WTC11 (cell line): ENCODE data around the gene RSRP1. TPM values are rescaled to one million over a fixed set of nuclear protein-coding genes. Genes with fewer than 3 reads are reported as not detected.

Source experiments
- ATAC-seq: fragments of 200-7000 bp; cut with Tn5 transposase; 2 replicates; pipeline ENCODE4 v1.10.0; 2021; ENCODE audit warnings: mild to moderate bottlenecking, moderate library complexity
- CTCF ChIA-PET: fragments of 300-600 bp; sonication (Branson Sonifier 250); formaldehyde crosslinking; loops from one replicate; lab custom pipeline; 2021; ENCODE audit warnings: antibody characterized with exemption; lab: Charles Lee
- POLR2A ChIA-PET: fragments of 350-600 bp; sonication (Branson Sonifier 250); formaldehyde crosslinking; loops from one replicate; lab custom pipeline; 2021; ENCODE audit warnings: antibody characterized with exemption; lab: Charles Lee
- DNase-seq: peaks from one replicate; pipeline ENCODE4 v3.0.0; 2021; ENCODE audit warnings: low spot score
- H3K27ac Mint-ChIP-seq: 2 replicates; pipeline ENCODE4 v1.8.0; 2021; ENCODE audit warnings: mixed read lengths
- H3K27me3 Mint-ChIP-seq: 2 replicates; pipeline ENCODE4 v1.8.0; 2021; ENCODE audit warnings: low read depth, mild to moderate bottlenecking, moderate library complexity, mixed read lengths
- H3K36me3 Mint-ChIP-seq: 2 replicates; pipeline ENCODE4 v1.8.0; 2021; ENCODE audit warnings: mixed read lengths
- H3K4me1 Mint-ChIP-seq: 2 replicates; pipeline ENCODE4 v1.8.0; 2022; ENCODE audit warnings: mixed read lengths
- H3K4me3 Mint-ChIP-seq: 2 replicates; pipeline ENCODE4 v1.8.0; 2021; ENCODE audit warnings: mild to moderate bottlenecking, moderate library complexity, mixed read lengths
- H3K9me3 Mint-ChIP-seq: 2 replicates; pipeline ENCODE4 v1.8.0; 2021; ENCODE audit warnings: mixed read lengths
- AR ChIP-seq: fragments of 250-450 bp; sonication (Bioruptor Pico); IDR thresholded peaks from 2 replicates; pipeline ENCODE4 v1.9.0; 2021; ENCODE audit warnings: mild to moderate bottlenecking
- ARID4B ChIP-seq: sonication (generic); formaldehyde crosslinking; IDR thresholded peaks from 2 replicates; pipeline ENCODE4 v1.8.0; 2023; ENCODE audit warnings: missing genetic modification reagents, mild to moderate bottlenecking, borderline replicate concordance
- ATF2 ChIP-seq: sonication (generic); formaldehyde crosslinking; IDR thresholded peaks from 2 replicates; pipeline ENCODE4 v1.8.1; 2022; ENCODE audit warnings: low read depth, missing genetic modification reagents, borderline replicate concordance
- ATF3 ChIP-seq: sonication (generic); formaldehyde crosslinking; conservative IDR thresholded peaks from 2 replicates; pipeline ENCODE4 v1.8.1; 2022; ENCODE audit warnings: mild to moderate bottlenecking, missing genetic modification reagents
- CREB1 ChIP-seq: sonication (generic); formaldehyde crosslinking; IDR thresholded peaks from 2 replicates; pipeline ENCODE4 v1.8.0; 2023; ENCODE audit warnings: mild to moderate bottlenecking, missing genetic modification reagents
- ETV6 ChIP-seq: sonication (generic); formaldehyde crosslinking; IDR thresholded peaks from 2 replicates; pipeline ENCODE4 v1.8.1; 2022; ENCODE audit warnings: mild to moderate bottlenecking, missing genetic modification reagents
- FOXP1 ChIP-seq: sonication (generic); formaldehyde crosslinking; IDR thresholded peaks from 2 replicates; pipeline ENCODE4 v1.8.0; 2022; ENCODE audit warnings: missing genetic modification reagents, mild to moderate bottlenecking, moderate library complexity, borderline replicate concordance
- GRHL2 ChIP-seq: fragments of 250-450 bp; sonication (Bioruptor Pico); IDR thresholded peaks from 2 replicates; pipeline ENCODE4 v1.8.0; 2022; ENCODE audit warnings: mild to moderate bottlenecking, moderate library complexity; ENCODE audit not compliant: insufficient replicate concordance, severe bottlenecking
- GTF2I ChIP-seq: fragments of 250-450 bp; sonication (Bioruptor Pico); conservative IDR thresholded peaks from 2 replicates; pipeline ENCODE4 v1.4.0; 2021; ENCODE audit warnings: mild to moderate bottlenecking
- HMGA2 ChIP-seq: fragments of 250-450 bp; sonication (Bioruptor Pico); IDR thresholded peaks from 2 replicates; pipeline ENCODE4 v1.4.0; 2021; ENCODE audit warnings: mild to moderate bottlenecking, moderate library complexity
- MYBL2 ChIP-seq: sonication (generic); formaldehyde crosslinking; IDR thresholded peaks from 2 replicates; pipeline ENCODE4 v1.8.1; 2023; ENCODE audit warnings: mild to moderate bottlenecking, moderate library complexity, missing genetic modification reagents
- NFE2L1 ChIP-seq: sonication (generic); formaldehyde crosslinking; IDR thresholded peaks from 2 replicates; pipeline ENCODE4 v1.8.1; 2023; ENCODE audit warnings: missing genetic modification reagents
- SMAD3 ChIP-seq: sonication (generic); formaldehyde crosslinking; IDR thresholded peaks from 2 replicates; pipeline ENCODE4 v1.8.0; 2022; ENCODE audit warnings: missing genetic modification reagents, mild to moderate bottlenecking, borderline replicate concordance
- SP1 ChIP-seq: sonication (generic); formaldehyde crosslinking; conservative IDR thresholded peaks from 2 replicates; pipeline ENCODE4 v1.8.1; 2022; ENCODE audit warnings: missing genetic modification reagents
- TEAD1 ChIP-seq: sonication (generic); formaldehyde crosslinking; IDR thresholded peaks from 2 replicates; pipeline ENCODE4 v1.8.0; 2022; ENCODE audit warnings: mild to moderate bottlenecking, missing genetic modification reagents
- ZNF232 ChIP-seq: sonication (generic); formaldehyde crosslinking; IDR thresholded peaks from 2 replicates; pipeline ENCODE4 v1.8.0; 2022; ENCODE audit warnings: mild to moderate bottlenecking, missing genetic modification reagents
- ZNF416 ChIP-seq: fragments of 250-450 bp; sonication (Bioruptor Pico); IDR thresholded peaks from 2 replicates; pipeline ENCODE4 v1.9.0; 2021; ENCODE audit warnings: mild to moderate bottlenecking, inconsistent platforms
- ZNF425 ChIP-seq: fragments of 250-450 bp; sonication (Bioruptor Pico); conservative IDR thresholded peaks from 2 replicates; pipeline ENCODE4 v1.9.0; 2021; ENCODE audit warnings: mild to moderate bottlenecking
- ZNF671 ChIP-seq: fragments of 250-450 bp; sonication (Bioruptor Pico); IDR thresholded peaks from 2 replicates; pipeline ENCODE4 v1.8.0; 2021; ENCODE audit warnings: mild to moderate bottlenecking
- ZSCAN18 ChIP-seq: fragments of 250-450 bp; sonication (Bioruptor Pico); IDR thresholded peaks from 2 replicates; pipeline ENCODE4 v2.1.2; 2022; ENCODE audit warnings: mild to moderate bottlenecking, moderate library complexity
- total RNA-seq: library from RNA; stranded (reverse); gene quantifications from 3 replicates; pipeline ENCODE4 v1.2.3, GENCODE V29; 2021

The RSRP1 gene
- total RNA-seq, 1 experiment from 2014 or later: 78.1 TPM

GRCh38 chr1:25217598-25218232, 29.5 kb downstream of the RSRP1 start:
- Mint-ChIP-seq H3K27ac (no peak overlapping the region), H3K4me3 (no peak overlapping the region)
- CTCF ChIA-PET: interaction anchor here (1.2 kb wide), 1 partner anchor 9 kb away, joined by 4 read pairs; no protein-coding TSS in a partner anchor
- TF ChIP-seq ZNF425 (CRISPR knock-in tag) (no peak), MYBL2 (CRISPR knock-in tag) (no peak), ARID4B (no peak), GRHL2 (no peak), ATF2 (CRISPR knock-in tag) (no peak), HMGA2 (no peak), ZNF232 (no peak), FOXP1 (CRISPR knock-in tag) (no peak), ZNF416 (no peak), SMAD3 (CRISPR knock-in tag) (no peak), AR (no peak), SP1 (no peak), CREB1 (CRISPR knock-in tag) (no peak), ZNF671 (no peak)
- TF ChIP-seq, all 79 proteins: peak for 0
- Mint-ChIP-seq H3K4me1 (no peaks in the 10 kb centered on the region; the same call in 1 of the 2 replicates), H3K27me3 (no peaks in the 10 kb centered on the region), H3K36me3 (peaks cover 13% of the 10 kb centered on the region), H3K9me3 (no peaks in the 10 kb centered on the region)
- DNase-seq: no peak
- peak; percentile 53 for ATAC-seq
- POLR2A ChIA-PET: no interaction called here

- POLR2A ChIA-PET: no interaction called here
- DNase-seq: no peak
- no peaks in the 10 kb centered on the region; the same call in 1 of the 2 replicates for H3K27me3 Mint-ChIP-seq
- CTCF ChIA-PET: interaction anchor here (1.2 kb wide), 1 partner anchor 8 kb away, joined by 4 read pairs; no protein-coding TSS in a partner anchor
- peaks cover 8% of the 10 kb centered on the region for H3K36me3 Mint-ChIP-seq
- no peaks in the 10 kb centered on the region; the same call in 1 of the 2 replicates for H3K4me1 Mint-ChIP-seq
- no peak for ATAC-seq
- H3K9me3 Mint-ChIP-seq: no peaks in the 10 kb centered on the region
- no peak overlapping the region for H3K4me3 Mint-ChIP-seq
- H3K27ac Mint-ChIP-seq: no peak overlapping the region
- TF ChIP-seq ATF3 (CRISPR knock-in tag) (no peak), NFE2L1 (no peak), GTF2I (no peak), TEAD1 (CRISPR knock-in tag) (no peak), ETV6 (no peak), ZSCAN18 (CRISPR knock-in tag) (no peak), CREB1 (CRISPR knock-in tag) (no peak)
Observed at GRCh38 chr1:25217015-25217414, 30.2 kb downstream of the RSRP1 start.
